MM.1S (cell line): Measurements from ENCODE around the gene BRIP1.

Source experiments
- DNase-seq: peaks from one replicate; pipeline ENCODE4 v3.0.0-alpha.2; 2015
- H2AFZ ChIP-seq: fragments of 300-600 bp; sonication (generic); 2 replicates; pipeline ENCODE4 v1.6.0; 2016; ENCODE audit warnings: antibody characterized with exemption, low read length
- H3F3A ChIP-seq: fragments of 300-600 bp; sonication (generic); 2 replicates; pipeline ENCODE4 v1.6.1; 2016; ENCODE audit warnings: mild to moderate bottlenecking, antibody characterized with exemption, low read length, moderate library complexity, mixed read lengths; ENCODE audit not compliant: insufficient read depth
- H3K27ac ChIP-seq: fragments of 300-600 bp; sonication (generic); 2 replicates; pipeline ENCODE4 v1.5.1; 2016; ENCODE audit warnings: mild to moderate bottlenecking, low read length
- H3K27me3 ChIP-seq: fragments of 300-600 bp; sonication (generic); replicated peaks from 2 replicates; pipeline ENCODE4 v1.6.0; 2016; ENCODE audit warnings: low read length; ENCODE audit not compliant: insufficient read depth
- H3K36me3 ChIP-seq: fragments of 300-600 bp; sonication (generic); replicated peaks from 2 replicates; pipeline ENCODE4 v1.6.1; 2016; ENCODE audit warnings: mild to moderate bottlenecking, low read length, mixed read lengths; ENCODE audit not compliant: insufficient read depth
- H3K4me1 ChIP-seq: fragments of 300-600 bp; sonication (generic); 2 replicates; pipeline ENCODE4 v1.6.1; 2016; ENCODE audit warnings: low read length, mixed read lengths
- H3K4me2 ChIP-seq: fragments of 300-600 bp; sonication (generic); 2 replicates; pipeline ENCODE4 v1.6.0; 2016; ENCODE audit warnings: low read depth, low read length
- H3K4me3 ChIP-seq: fragments of 300-600 bp; sonication (generic); 2 replicates; pipeline ENCODE4 v1.5.1; 2016; ENCODE audit warnings: low read length, mixed read lengths
- H3K79me2 ChIP-seq: fragments of 300-600 bp; sonication (generic); 2 replicates; pipeline ENCODE4 v1.6.1; 2016; ENCODE audit warnings: mixed run types, low read length, mixed read lengths
- H3K9ac ChIP-seq: fragments of 300-600 bp; sonication (generic); 2 replicates; pipeline ENCODE4 v1.6.1; 2016; ENCODE audit warnings: low read length, mixed read lengths
- H3K9me2 ChIP-seq: fragments of 300-600 bp; sonication (generic); replicated peaks from 2 replicates; pipeline ENCODE4 v1.6.1; 2016; ENCODE audit warnings: mild to moderate bottlenecking, low read length, mixed read lengths; ENCODE audit not compliant: insufficient read depth
- H3K9me3 ChIP-seq: fragments of 300-600 bp; sonication (generic); replicated peaks from 2 replicates; pipeline ENCODE4 v1.6.1; 2016; ENCODE audit warnings: mild to moderate bottlenecking, low read length, mixed read lengths; ENCODE audit not compliant: insufficient read depth
- H4K20me1 ChIP-seq: fragments of 300-600 bp; sonication (generic); 2 replicates; pipeline ENCODE4 v1.6.1; 2016; ENCODE audit warnings: mild to moderate bottlenecking, low read length, moderate library complexity, mixed read lengths; ENCODE audit not compliant: insufficient read depth
- EZH2 ChIP-seq: fragments of 300-600 bp; sonication (generic); optimal IDR thresholded peaks from 2 replicates; pipeline ENCODE3; 2017; ENCODE audit warnings: low read depth, mild to moderate bottlenecking, antibody characterized with exemption, low read length, mixed read lengths
- EZH2phosphoT487 ChIP-seq: fragments of 300-600 bp; sonication (generic); IDR thresholded peaks from 2 replicates; pipeline ENCODE4 v1.6.1; 2018; ENCODE audit warnings: antibody characterized with exemption, low read length
- TF ChIP-seq, protein P1 (sequence below): fragments of 300-600 bp; sonication (generic); IDR thresholded peaks from 2 replicates; pipeline ENCODE4 v1.5.1; 2016; ENCODE audit warnings: antibody characterized with exemption, low read length, mixed read lengths

The BRIP1 gene

DNA sequence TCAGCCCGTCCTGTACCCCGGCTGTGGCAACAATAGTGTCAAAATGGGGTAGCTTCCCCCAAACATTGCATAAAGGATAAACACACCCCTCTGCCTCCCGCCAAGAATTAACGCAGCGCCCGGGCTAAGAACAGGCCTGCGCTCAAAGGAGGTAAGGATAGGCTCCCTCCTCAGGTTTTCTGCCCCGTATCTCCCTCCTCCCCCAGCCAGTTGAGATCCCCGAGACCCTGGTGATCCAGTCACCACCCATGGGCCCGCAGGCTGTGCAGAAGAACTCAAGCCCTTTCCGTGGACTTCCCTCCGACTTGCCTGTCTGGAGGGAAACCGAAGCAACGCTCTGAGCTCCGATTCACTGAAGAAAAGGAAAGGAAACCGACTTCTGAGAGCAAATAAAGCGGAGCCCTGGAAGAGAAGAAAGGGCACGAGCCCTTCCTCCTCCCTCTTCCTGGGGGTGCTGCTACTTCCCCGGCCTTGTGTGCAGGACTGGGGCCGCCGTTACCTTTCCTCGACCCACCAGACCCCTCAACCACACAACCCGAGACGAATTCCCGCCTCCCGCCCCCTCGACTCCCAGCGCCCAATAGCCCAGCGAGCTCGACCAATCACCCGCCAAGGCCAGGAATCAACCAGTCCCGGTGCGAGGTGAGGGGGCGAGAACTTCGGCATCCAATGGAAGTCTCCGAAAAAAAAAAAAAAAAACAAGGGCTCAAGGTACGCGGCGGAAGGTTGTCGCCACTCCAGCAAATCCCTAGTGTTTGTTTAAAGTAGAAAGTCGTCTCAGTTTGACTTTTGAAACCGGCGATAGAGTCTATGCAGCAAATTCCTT, at the start of gene BRIP1:
TSS of gene BRIP1 (minus strand) at position 554 of the 826 bp plus-strand sequence. CDS start 1,989 bp downstream, outside the sequence.
- Histone ChIP-seq H3K9me2 (no peaks in the 10 kb centered on the region), H3K36me3 (no peaks in the 10 kb centered on the region), H3F3A (peaks cover 15% of the 10 kb centered on the region; the same call in 1 of the 2 replicates), H3K9me3 (no peaks in the 10 kb centered on the region), H3K4me1 (peaks cover 15% of the 10 kb centered on the region; the same call in 1 of the 2 replicates), H3K27me3 (no peaks in the 10 kb centered on the region), H3K79me2 (peaks cover 25% of the 10 kb centered on the region), H3K4me2 (peak within 1 kb of the TSS; percentile 76), H3K4me3 (peak within 1 kb of the TSS; percentile 78), H4K20me1 (no peaks in the 10 kb centered on the region), H3K27ac (peak within 1 kb of the TSS; percentile 80), H2AFZ (peak within 1 kb of the TSS; percentile 87), H3K9ac (peak within 1 kb of the TSS; percentile 89)
- peak; percentile 96 for DNase-seq
- TF ChIP-seq EZH2phosphoT487: no peak
- TF ChIP-seq EZH2: no peak
- TF ChIP-seq, protein P1, sequence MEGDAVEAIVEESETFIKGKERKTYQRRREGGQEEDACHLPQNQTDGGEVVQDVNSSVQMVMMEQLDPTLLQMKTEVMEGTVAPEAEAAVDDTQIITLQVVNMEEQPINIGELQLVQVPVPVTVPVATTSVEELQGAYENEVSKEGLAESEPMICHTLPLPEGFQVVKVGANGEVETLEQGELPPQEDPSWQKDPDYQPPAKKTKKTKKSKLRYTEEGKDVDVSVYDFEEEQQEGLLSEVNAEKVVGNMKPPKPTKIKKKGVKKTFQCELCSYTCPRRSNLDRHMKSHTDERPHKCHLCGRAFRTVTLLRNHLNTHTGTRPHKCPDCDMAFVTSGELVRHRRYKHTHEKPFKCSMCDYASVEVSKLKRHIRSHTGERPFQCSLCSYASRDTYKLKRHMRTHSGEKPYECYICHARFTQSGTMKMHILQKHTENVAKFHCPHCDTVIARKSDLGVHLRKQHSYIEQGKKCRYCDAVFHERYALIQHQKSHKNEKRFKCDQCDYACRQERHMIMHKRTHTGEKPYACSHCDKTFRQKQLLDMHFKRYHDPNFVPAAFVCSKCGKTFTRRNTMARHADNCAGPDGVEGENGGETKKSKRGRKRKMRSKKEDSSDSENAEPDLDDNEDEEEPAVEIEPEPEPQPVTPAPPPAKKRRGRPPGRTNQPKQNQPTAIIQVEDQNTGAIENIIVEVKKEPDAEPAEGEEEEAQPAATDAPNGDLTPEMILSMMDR: no peak

DNA sequence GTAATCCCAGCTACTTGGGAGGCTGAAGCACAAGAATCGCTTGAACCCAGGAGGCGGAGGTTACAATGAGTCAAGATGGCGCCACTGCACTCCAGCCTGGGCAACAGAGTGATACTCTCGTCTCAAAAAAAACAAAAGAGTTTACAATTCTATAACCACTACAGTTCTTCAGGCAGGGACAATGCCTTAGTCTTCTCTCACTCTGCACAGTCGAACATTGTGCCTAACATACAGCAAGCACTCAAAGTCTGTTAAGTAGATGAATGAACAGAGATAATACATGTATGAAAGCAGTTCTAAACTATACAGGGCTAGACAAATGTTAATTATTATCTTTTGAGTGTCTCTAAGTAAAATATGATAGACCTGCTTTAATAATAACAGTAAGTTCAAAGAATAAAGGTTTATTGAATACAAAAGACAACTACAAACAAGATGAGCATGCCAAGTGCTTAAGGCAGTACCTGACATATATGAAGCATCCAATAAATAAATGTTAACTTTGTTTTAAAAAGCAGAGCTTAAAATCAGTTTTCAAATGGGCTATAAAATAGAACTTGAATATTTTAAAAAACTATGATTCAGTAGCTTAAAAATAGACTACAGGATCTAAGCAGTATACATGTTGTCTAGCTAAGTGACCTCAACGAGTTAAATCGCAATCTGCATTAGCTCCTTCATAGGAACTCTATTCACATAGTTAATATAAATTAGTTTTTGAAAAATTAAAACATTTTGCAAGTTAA, 45.1 kb upstream of the BRIP1 start:
- no peaks in the 10 kb centered on the region for H3F3A ChIP-seq
- H3K9ac ChIP-seq: no peak overlapping the region
- H3K4me2 ChIP-seq: no peak overlapping the region
- TF ChIP-seq EZH2phosphoT487 (no peak), EZH2 (no peak)
- TF ChIP-seq, protein P1: no peak
- H3K4me1 ChIP-seq: no peaks in the 10 kb centered on the region
- DNase-seq: no peak
- H3K4me3 ChIP-seq: no peak overlapping the region
- no peaks in the 10 kb centered on the region for H3K9me3 ChIP-seq
- no peaks in the 10 kb centered on the region for H3K27me3 ChIP-seq
- H4K20me1 ChIP-seq: no peaks in the 10 kb centered on the region
- H3K79me2 ChIP-seq: no peaks in the 10 kb centered on the region
- H2AFZ ChIP-seq: no peak overlapping the region
- no peaks in the 10 kb centered on the region for H3K9me2 ChIP-seq
- H3K36me3 ChIP-seq: no peaks in the 10 kb centered on the region; the same call in 1 of the 2 replicates
- no peak overlapping the region for H3K27ac ChIP-seq

DNA sequence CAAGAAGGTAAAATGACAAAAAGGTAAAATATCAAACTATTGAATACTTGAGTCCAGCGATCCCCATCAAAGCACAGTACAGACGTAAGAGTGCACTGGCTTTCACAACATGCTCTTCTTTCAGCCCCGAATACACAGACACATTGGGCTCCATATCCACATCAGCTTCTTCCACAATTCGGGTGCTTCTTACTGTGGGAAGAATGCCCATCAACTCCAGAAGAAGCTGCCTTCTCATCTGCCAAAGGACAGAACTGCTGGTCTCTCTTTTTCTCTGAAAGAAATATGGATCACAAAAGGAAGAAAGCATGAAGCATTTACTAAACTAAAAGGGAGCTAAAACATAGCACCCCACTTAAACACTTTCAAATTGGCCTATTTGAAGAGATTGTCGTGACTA, 44.0 kb upstream of the BRIP1 start:
- Histone ChIP-seq H3K27me3 (no peaks in the 10 kb centered on the region), H3K9me3 (no peaks in the 10 kb centered on the region), H4K20me1 (no peaks in the 10 kb centered on the region), H3K4me2 (no peak overlapping the region), H3K36me3 (no peaks in the 10 kb centered on the region; the same call in 1 of the 2 replicates), H3K9ac (no peak overlapping the region), H3K79me2 (no peaks in the 10 kb centered on the region), H3K4me3 (no peak overlapping the region), H3K27ac (no peak overlapping the region), H2AFZ (no peak overlapping the region), H3K4me1 (no peaks in the 10 kb centered on the region), H3K9me2 (no peaks in the 10 kb centered on the region), H3F3A (no peaks in the 10 kb centered on the region)
- TF ChIP-seq EZH2: no peak
- TF ChIP-seq EZH2phosphoT487: no peak
- TF ChIP-seq, protein P1: no peak
- DNase-seq: no peak
